HG03469 (cell line): Measurements from ENCODE around the gene NHERF2.

Experiments used
- ATAC-seq: cut with Tn5 transposase; IDR thresholded peaks from one replicate; pipeline ENCODE4 v1.9.1; 2021; ENCODE audit warnings: mild to moderate bottlenecking, moderate library complexity, moderate number of reproducible peaks; ENCODE audit not compliant: unreplicated experiment

Gene NHERF2

DNA sequence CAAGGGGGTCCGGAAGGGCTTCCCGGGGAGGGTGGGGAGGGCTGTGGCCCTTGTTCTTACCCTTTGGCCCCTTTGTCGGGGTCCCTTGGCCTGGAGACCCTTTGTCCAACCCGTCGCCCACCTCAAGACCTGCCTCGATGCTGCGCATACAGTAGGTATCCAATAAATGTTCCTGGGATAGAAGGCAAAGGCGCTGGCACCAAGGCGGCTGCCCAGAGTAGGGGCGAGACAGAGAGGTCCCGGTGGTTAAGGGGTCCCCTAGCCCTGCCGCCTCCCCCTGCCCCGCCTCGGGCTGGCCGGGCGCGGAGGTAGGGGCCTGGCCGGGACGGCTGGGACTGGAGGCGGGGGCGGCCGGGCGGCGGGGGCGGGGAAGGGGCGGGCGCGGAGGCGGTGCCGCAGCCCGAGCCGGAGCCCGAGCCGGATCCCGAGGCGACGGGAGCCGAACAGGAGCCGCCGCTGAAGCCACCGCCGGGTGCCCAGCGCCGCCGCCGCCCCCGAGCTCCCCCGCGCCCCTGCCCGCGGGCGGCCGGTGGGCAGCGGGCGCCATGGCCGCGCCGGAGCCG lies at the start of gene NHERF2:
NHERF2 (plus strand) TSS at position 442 of the 563 bp plus-strand sequence; CDS start at position 546, 104 bp downstream.
- ATAC-seq: no peak

DNA sequence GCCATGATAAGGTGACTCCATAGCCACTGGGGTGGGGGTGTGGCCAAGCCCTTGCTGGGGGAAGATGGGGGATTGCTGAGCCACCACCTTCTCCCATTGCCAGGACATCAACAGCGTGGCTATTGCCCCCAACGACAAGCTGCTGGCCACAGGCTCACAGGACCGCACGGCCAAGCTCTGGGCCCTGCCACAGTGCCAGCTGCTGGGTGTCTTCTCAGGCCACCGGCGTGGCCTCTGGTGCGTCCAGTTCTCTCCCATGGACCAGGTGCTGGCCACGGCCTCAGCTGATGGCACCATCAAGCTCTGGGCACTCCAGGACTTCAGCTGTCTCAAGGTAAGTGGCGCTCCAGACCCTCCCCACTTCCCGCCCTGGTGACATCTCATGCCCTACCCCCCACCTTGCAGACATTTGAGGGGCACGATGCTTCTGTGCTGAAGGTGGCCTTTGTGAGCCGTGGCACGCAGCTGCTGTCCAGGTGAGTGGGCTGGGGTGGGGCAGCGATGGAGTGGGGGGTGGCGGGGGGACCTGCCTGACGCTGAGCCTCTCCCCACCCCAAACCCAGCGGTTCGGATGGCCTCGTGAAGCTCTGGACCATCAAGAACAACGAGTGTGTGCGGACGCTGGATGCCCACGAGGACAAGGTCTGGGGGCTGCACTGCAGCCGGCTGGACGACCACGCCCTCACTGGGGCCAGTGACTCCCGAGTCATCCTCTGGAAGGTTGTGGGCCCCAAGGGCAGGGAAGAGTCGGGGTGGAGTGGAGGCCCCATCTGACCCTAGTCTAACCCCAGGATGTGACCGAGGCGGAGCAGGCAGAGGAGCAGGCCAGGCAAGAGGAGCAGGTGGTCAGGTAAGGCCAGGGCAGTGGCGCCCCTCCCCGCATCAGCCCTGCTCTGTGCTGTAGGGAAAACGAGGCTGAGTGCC lies 49.5 kb upstream of the NHERF2 start:
- ATAC-seq: no peak

DNA sequence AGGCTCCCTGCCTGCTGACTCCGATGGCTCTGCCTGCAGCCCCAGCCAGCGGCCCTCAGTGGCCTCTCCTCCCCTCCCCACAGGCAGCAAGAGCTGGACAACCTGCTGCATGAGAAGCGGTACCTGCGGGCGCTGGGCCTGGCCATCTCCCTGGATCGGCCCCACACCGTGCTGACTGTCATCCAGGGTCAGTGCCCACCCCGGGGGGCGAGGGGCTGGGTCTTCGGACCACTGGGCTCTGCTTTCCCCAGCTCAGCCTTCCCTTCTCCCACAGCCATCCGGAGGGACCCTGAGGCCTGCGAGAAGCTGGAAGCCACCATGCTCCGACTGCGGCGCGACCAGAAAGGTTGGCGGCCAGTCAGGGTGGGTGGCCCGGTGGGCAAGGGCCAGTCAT lies 48.8 kb upstream of the NHERF2 start:
- ATAC-seq: no peak

DNA sequence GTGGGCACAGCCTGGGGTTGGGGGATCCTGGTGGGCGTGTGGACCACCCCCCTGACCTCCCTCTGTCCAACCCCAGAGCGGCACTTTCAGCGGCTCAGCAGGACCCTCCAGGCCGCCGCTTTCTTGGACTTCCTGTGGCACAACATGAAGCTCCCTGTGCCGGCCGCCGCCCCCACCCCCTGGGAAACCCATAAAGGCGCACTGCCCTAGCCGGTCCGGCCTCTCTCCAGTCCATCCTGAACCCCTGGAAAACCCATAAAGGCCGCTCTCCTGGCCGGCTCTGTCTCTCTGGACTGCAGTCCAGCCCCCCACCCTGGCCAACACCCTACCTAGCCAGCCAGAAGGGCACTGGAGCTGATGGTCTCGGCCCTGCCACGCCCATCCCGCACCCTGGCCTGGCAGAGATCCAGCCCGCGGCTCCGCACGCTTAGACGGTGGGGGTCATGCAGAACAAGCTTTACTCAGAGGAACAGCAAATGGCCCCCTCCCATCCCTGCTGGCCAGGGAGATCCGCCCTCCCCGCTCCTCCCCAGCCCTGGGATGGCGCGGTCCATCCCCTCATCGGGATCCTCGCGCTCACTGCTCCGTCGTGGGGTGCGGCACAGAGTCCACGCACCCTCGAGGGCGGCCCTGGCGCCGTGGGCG lies 48.1 kb upstream of the NHERF2 start:
- ATAC-seq: no peak

DNA sequence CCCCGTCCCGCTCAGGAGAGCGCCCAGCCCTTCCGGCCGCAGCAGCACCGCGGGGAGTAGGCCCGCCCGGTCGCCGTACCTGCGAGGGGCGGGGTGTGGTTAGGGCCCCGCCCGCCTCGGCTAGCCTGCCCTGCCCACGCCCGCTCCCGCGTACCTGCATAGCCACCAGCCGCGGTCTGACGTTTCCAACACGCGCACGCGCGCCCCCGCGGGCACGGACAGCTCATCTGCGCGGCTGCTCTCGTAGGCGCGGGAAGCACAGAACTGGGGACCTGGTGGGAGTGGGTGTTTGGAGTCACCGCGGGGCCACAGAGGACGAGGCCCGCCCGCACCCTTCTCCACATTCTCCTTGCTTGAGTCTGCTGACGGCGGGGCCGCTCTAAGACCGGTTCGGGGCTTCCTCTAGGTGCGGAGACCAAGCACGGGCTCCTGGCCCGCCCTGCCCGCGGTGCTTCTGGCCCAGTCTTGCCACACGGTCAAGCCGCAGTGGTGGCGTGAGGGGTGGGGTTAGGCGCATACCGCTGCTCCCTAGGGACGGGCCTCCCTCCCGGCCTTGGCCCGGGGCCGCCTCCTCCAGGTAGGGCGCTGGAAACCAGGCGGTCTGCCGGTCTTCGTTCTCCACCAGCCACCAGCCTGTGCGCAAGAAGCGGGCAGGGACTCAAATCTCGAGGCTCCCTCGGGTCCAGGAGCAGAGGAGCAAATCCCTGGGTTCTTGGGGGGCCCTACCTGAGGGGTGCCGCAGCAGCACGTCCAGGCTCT lies 47.3 kb upstream of the NHERF2 start:
- ATAC-seq: no peak

DNA sequence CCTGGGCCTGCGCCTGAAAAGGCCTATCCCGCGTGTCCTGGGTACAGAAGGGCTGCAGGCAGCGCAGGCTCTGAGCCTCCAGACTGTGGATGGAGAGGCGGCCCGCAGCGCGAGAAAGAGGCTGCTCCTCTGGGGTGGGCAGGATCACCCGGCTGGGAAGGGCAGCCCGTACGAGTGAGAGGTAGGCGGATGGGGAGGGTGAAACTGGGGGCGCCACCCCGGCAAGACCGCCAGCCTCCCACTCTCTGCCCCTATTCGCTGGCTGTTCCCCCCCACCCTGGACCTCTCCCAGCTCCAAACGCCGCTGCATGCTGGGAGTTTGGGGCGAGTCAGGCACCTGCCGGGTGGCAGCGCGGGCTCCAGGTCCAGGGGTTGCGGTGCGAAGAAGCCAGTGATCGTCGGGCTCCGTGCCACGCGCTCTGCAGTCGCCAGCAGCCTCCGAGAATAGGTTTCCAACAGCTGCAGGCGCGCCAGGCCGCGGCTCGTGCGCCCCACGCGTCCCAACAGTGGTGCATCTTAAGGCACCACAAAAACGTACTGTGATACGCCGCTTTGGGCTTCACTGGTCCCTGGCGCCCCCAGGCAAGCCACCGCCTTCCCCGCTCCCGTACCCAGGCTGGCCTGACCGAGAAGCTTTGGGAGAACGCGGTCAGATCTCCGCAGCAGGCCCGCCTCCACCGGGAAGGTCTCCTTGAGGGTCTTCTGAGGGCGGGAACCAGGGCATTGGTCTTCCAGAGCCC lies 46.5 kb upstream of the NHERF2 start:
- no peak for ATAC-seq

DNA sequence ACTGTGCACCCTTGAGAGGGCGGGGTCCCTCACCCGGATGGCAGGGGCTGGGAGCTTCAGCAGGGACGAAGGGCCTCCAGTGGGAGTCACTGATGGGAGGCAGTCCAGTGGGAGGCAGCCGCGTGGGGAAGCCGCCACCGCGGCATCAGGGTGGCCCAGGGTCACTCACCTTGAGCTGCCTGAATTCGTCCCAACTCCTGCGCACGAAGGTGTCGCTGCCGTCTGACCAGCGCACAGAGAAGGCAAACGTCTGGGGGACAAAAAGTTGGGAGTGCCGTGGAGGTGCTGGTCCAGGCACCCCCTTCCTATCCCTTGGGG lies 46.0 kb upstream of the NHERF2 start:
- no peak for ATAC-seq

DNA sequence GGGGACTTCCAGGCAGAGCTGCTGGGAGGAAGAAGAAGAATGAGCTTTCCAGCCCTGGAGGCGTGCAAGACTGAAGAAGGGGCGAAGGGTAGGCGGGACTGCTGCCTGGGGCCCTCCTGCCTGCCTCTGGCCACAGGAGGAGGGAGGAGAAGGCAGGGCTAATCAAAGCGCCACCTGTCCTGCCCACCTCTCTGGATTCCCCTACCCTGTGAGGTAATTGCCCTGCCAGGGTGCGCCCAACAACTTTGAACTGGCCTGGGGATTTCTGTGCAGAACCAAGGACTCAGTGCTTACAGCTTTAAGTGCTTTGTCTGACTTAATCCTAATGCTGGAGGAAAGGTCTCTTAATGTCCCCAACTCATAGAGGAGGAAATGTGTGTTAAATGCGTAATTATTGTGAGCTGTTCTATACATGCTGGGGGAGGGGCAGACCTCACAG lies 45.3 kb upstream of the NHERF2 start, which contains the start of gene NOXO1:
NOXO1 (minus strand) TSS at position 72 of the 439 bp plus-strand sequence. CDS start 290 bp downstream, outside the sequence.
- ATAC-seq: no peak

DNA sequence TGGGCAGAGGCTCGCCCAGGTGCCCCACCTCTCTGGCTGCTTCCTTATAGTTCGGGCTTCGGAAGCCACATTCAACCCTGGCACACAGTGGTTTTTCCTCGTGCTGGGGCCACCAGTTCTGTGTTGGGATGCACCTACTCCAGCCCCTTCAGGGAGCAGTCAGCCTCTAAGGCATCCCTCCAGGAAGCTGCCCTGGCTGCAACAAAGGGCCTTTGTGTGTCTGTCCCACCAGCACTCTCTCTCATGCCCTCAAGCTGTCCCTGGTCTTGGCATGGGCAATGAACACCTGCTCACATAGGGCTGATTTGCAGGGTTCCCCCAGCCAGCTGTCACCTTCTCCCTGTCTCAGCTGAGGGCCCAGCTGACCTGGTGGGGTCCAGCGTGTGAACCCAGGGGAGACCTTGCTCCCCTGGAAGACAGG lies 44.7 kb upstream of the NHERF2 start:
- no peak for ATAC-seq

DNA sequence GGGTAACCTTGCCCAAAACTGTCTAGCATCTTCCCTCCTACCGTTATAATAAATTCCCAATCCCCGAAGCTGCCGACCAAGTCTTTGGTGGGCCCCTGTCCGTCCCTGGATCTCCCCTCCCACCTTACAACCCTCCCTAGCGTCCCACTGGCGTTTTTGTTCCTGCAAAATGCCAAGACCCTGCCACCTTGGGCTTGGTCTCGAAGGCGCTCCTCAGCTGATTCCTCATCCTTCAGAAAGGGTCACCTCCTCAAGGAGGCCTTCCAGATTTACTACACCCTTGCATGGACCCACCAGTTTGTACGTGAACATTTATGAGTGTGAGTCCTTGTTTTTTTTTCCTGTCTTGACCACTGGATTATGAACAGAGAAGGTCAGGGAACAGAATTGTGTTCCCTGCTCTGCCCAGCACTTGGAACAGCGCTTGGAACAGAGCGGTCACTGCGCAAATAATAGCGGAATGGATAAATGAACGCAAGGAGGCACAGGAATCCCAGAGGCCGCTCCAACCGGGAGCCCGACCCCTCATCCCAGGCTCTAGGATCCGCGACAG lies 43.6 kb upstream of the NHERF2 start:
- ATAC-seq: no peak

DNA sequence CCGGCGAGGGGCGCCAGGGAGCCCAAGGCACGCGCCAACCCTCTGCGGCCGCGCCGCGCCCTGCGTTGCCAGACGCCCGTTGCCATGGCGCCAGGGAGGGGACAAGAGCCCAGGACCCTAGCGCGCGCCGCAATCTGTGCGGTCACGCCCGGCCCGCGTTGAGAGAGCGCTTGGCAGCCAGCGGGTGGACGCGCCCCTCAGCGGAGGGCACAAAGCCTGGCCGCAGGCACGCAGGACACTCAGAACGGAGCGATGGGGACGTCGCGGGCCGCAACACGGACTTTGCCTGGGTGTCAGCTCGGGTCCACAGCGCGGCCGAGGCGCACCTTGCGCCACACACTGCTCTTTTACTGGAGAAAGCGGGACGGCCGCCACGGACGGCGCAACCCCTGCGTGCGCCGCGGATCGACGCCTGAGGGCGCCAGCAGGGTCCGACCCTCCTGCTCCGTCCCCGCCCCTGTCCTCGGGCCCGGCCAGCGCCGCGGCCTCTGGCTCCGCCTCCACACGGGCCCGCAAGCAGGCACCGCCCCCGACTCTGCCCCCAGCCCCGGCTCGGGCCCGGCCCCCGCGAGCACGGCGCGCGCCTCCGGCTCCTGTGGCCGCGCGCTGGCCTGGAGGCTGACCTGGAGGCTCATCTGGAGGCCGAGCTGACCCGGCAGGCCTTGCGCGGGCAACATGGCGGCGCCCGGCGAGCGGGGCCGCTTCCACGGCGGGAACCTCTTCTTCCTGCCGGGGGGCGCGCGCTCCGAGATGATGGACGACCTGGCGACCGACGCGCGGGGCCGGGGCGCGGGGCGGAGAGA lies 43.0 kb upstream of the NHERF2 start, which contains the start of gene GFER:
GFER (plus strand) TSS at position 650 of the 803 bp plus-strand sequence; CDS start at position 676, 26 bp downstream.
- ATAC-seq: peak; percentile 38

DNA sequence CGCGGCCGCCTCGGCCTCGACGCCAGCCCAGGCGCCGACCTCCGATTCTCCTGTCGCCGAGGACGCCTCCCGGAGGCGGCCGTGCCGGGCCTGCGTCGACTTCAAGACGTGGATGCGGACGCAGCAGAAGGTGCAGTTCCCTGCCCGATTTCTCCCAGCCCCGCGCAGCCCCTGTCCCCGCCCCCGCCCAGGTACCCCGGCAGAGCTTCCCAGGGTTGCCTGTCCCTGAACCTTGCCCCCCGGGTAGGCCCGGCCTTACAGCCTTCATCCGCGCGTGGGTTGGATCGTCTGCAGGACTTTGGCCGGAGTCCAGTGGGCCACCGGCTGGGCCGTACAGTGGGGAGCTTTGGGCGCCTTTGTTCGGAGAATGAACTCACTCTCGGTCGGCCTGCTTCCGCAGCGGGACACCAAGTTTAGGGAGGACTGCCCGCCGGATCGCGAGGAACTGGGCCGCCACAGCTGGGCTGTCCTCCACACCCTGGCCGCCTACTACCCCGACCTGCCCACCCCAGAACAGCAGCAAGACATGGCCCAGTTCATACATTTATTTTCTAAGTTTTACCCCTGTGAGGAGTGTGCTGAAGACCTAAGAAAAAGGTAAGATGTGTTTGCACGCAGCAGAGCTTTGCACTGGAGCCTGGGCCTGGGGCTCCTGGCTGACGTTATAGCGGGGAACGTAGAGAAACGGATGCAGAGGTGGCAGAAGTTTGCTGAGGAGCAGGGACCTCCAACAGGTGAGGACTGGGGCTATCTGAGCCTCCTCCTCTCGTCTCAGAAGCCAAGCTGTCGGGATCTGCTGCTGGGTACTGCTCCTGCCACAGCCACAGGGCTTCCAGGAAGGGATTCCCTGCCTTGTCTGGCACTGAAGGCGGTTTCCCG lies 42.1 kb upstream of the NHERF2 start:
- ATAC-seq: peak; percentile 2

DNA sequence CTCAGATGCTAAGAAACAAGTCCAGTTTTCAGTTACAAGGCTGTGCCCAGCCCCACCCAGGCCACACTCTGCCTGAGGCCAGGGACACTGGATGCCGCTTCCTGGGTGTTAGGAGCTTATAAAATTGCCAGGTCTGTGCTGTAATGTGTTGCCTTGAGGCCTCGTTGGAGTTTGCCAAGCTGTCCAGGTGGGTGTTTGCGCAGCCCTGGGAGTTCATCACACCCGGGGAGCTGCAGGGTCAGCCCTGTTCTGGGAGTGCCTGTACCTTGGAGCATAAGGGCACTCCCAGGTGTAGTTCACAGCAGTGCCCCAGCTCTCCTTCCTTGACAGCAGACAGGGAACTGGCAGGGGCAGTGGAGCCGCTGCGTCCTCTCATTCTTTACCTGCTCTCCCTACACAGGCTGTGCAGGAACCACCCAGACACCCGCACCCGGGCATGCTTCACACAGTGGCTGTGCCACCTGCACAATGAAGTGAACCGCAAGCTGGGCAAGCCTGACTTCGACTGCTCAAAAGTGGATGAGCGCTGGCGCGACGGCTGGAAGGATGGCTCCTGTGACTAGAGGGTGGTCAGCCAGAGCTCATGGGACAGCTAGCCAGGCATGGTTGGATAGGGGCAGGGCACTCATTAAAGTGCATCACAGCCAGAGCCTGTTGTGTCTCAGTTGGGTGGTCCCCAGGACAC lies 41.1 kb upstream of the NHERF2 start:
- ATAC-seq: no peak

DNA sequence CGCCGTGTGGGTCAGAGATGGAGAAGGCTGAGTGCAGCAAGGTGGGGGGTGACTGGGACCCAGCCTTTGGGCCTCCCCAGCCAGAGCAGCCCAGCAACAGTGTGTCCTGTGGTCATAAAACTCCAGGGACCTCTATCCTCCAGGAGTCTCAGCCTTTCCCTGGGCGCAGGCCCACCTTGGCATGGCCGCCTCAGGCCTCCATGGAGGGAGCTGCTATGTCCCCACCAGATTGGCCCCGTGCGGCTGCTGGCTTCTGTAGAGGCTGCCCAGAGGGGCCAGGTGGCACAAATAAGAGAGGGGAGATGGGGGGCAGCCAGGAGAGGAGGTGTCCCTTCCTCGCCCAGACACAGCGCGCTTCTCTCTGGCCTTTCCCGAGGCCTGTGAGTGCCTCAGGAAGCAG lies 39.5 kb upstream of the NHERF2 start:
- no peak for ATAC-seq

DNA sequence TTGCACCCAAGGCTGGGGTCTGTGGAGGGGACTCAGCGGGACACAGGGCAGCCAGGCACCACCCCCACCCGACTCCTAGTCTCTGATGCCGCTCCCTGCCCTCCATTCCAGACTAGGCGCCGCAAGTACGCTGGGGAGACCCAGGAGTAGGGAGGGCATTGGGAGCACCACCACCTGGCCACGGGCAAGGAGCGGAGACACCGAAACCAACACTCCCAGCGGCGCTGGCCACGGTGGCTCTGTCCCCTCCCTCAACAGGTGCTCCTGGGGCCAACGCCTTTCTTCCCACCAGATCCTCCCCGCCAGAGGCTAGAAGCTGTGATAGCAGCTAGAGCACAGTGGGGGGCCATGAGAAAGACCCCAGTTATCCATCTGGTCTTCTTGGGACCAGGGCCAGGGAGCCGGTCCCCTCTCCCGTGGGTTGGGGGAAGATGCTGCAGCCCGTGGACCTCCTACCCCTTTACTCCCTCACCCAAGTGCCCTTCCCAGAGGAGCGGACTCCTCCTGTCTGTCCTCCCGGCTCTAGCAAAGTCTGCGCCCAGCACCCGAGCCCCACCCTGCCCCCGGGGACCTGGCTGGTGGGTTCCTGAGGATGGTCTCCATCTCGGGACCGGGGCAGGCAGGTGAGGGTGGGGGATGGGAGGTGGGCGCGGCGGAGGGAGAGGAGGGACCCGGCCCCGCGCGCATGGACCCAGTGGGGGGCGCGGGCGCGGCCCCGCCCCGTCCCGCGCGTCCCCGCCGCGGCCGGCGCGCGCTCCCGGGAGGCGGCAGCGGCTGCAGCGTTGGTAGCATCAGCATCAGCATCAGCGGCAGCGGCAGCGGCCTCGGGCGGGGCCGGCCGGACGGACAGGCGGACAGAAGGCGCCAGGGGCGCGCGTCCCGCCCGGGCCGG lies 37.2 kb upstream of the NHERF2 start, which contains the start of gene SYNGR3:
SYNGR3 (plus strand) TSS at position 762 of the 892 bp plus-strand sequence. CDS start 133 bp downstream, outside the sequence.
- ATAC-seq: no peak

DNA sequence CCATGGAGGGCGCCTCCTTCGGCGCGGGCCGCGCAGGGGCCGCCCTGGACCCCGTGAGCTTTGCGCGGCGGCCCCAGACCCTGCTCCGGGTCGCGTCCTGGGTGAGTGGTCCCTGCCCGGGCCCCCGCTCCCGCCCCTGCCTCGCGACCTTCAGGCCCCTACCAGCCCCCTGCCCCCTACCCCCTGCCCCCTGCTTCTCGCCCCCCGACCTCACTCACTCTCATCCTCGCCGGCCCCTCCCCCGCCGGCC lies 36.7 kb upstream of the NHERF2 start:
- ATAC-seq: no peak
